SK-N-SH (cell line): ENCODE measurements around the gene USP48.

Experiments
- TF ChIP-seq, protein P1 (sequence below): IDR thresholded peaks from 2 replicates; pipeline ENCODE4 v1.4.0; 2012; ENCODE audit warnings: low read depth, borderline replicate concordance
- TF ChIP-seq, protein P2 (sequence below): fragments of 200-600 bp; sonication (generic); IDR thresholded peaks from 2 replicates; pipeline ENCODE4 v1.6.1; 2017; ENCODE audit warnings: antibody characterized with exemption, mild to moderate bottlenecking, moderate library complexity

DNA sequence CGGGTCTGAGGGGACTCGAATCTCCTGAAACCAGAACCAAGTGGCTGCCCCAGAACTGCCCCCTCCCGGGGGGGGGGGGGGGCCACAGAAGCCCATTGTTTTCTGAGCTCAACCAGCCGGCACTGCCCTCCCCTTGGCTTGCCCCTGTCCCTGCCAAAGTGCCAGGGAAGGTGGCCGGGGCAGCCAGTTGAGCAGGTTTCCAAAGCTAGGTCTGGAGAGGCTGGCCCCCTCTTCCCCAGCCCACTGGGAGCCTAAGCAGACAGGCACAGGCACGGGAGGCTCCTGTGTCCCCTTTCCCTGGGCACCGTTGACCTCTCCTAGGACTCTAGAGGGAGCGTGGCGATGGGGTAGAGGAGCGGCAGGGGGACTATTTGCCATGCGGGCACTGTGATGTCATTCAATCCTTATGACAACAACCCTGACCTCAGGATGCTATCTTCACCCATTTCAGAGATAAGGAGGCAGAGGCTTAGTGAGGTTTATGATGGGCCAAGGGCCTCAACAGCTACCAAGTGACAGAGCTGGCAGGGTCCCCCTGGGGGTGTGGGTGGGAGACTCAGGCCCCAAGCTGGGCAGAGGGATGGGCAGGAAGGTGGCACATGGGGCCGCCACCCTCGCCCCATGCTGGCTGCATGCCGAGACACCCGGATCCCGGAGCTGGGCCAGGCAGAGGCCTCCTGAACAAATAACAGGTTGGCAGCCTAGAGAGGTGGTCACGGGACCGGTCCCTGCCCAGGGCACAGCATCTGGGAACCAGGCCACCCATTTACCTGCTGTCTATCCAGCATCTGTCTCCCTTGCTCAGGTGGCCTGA is 148.8 kb downstream of the USP48 start:
- TF ChIP-seq, protein P1, sequence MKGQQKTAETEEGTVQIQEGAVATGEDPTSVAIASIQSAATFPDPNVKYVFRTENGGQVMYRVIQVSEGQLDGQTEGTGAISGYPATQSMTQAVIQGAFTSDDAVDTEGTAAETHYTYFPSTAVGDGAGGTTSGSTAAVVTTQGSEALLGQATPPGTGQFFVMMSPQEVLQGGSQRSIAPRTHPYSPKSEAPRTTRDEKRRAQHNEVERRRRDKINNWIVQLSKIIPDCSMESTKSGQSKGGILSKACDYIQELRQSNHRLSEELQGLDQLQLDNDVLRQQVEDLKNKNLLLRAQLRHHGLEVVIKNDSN, result no peak
- TF ChIP-seq, protein P2, sequence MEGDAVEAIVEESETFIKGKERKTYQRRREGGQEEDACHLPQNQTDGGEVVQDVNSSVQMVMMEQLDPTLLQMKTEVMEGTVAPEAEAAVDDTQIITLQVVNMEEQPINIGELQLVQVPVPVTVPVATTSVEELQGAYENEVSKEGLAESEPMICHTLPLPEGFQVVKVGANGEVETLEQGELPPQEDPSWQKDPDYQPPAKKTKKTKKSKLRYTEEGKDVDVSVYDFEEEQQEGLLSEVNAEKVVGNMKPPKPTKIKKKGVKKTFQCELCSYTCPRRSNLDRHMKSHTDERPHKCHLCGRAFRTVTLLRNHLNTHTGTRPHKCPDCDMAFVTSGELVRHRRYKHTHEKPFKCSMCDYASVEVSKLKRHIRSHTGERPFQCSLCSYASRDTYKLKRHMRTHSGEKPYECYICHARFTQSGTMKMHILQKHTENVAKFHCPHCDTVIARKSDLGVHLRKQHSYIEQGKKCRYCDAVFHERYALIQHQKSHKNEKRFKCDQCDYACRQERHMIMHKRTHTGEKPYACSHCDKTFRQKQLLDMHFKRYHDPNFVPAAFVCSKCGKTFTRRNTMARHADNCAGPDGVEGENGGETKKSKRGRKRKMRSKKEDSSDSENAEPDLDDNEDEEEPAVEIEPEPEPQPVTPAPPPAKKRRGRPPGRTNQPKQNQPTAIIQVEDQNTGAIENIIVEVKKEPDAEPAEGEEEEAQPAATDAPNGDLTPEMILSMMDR, result no peak
